Nephron (organoid): Measurements from ENCODE around the gene SYNPO2.

Source experiments
- H3K27ac Mint-ChIP-seq, 3 experiments: 2 replicates each; pipeline ENCODE4 v1.8.0; 2020; ENCODE audit warnings: mixed read lengths in 3 of 3, mild to moderate bottlenecking in 2 of 3, moderate library complexity in 1 of 3
- H3K27me3 Mint-ChIP-seq: 2 replicates; pipeline ENCODE4 v1.8.0; 2021; ENCODE audit warnings: low read depth, mild to moderate bottlenecking, moderate library complexity, mixed read lengths
- H3K36me3 Mint-ChIP-seq: 2 replicates; pipeline ENCODE4 v1.8.0; 2020; ENCODE audit warnings: low read depth, mixed read lengths
- H3K4me1 Mint-ChIP-seq: 2 replicates; pipeline ENCODE4 v1.8.0; 2020; ENCODE audit warnings: mixed read lengths
- H3K4me3 Mint-ChIP-seq, 3 experiments: 2 replicates each; pipeline ENCODE4 v1.8.0; 2020; ENCODE audit warnings: mild to moderate bottlenecking in 3 of 3, mixed read lengths in 3 of 3, moderate library complexity in 2 of 3
- H3K9me3 Mint-ChIP-seq: 2 replicates; pipeline ENCODE4 v1.8.0; 2020; ENCODE audit warnings: mixed read lengths
- CTCF ChIP-seq, 3 experiments: fragments of 200-600 bp; sonication (generic); IDR thresholded peaks; one replicate each; pipeline ENCODE4 v1.5.0; 2021; ENCODE audit warnings: antibody characterized with exemption in 3 of 3; ENCODE audit not compliant: unreplicated experiment in 3 of 3

SYNPO2 gene

GRCh38 chr4:118916691-118917289, 28.1 kb downstream of the SYNPO2 start:
- Mint-ChIP-seq H3K27ac (no peak overlapping the region), H3K36me3 (no peaks in the 10 kb centered on the region), H3K4me1 (peaks cover 29% of the 10 kb centered on the region), H3K27me3 (no peaks in the 10 kb centered on the region), H3K4me3 (no peak overlapping the region), H3K9me3 (no peaks in the 10 kb centered on the region)
- no peak for TF ChIP-seq CTCF (IDR thresholded peaks at IDR 0.05; ENCODE audit: unreplicated experiment in 3 of 3)

GRCh38 chr4:118917582-118917981, 28.9 kb downstream of the SYNPO2 start:
- Mint-ChIP-seq H3K36me3 (no peaks in the 10 kb centered on the region), H3K4me3 (no peak overlapping the region), H3K27ac (peak overlapping the region in 2 of 3 experiments; percentile 82 to 86), H3K27me3 (no peaks in the 10 kb centered on the region), H3K4me1 (peaks cover 31% of the 10 kb centered on the region), H3K9me3 (no peaks in the 10 kb centered on the region)
- TF ChIP-seq CTCF (IDR thresholded peaks at IDR 0.05; ENCODE audit: unreplicated experiment in 3 of 3), result no peak

GRCh38 chr4:118918388-118918787, 29.7 kb downstream of the SYNPO2 start:
- Mint-ChIP-seq H3K9me3 (no peaks in the 10 kb centered on the region), H3K36me3 (no peaks in the 10 kb centered on the region), H3K27ac (peak overlapping the region in 2 of 3 experiments; percentile 86 to 97), H3K4me1 (peaks cover 31% of the 10 kb centered on the region), H3K4me3 (peak overlapping the region in 1 of 3 experiments; percentile 52), H3K27me3 (no peaks in the 10 kb centered on the region)
- TF ChIP-seq CTCF (IDR thresholded peaks at IDR 0.05; ENCODE audit: unreplicated experiment in 3 of 3), result no peak

- no peak for TF ChIP-seq CTCF (IDR thresholded peaks at IDR 0.05; ENCODE audit: unreplicated experiment in 3 of 3)
- peaks cover 31% of the 10 kb centered on the region for H3K4me1 Mint-ChIP-seq
- H3K36me3 Mint-ChIP-seq, result no peaks in the 10 kb centered on the region
- H3K27me3 Mint-ChIP-seq, result no peaks in the 10 kb centered on the region
- peak overlapping the region in 2 of 3 experiments; percentile 82 to 86 for H3K27ac Mint-ChIP-seq
- H3K9me3 Mint-ChIP-seq, result no peaks in the 10 kb centered on the region
- H3K4me3 Mint-ChIP-seq, result no peak overlapping the region
These were observed 31.6 kb downstream of the SYNPO2 start for GRCh38 chr4:118920247-118920646.

GRCh38 chr4:118921786-118922185, 33.1 kb downstream of the SYNPO2 start:
- H3K27ac Mint-ChIP-seq, result peak overlapping the region; percentile 61 to 86 (median 81)
- no peak for TF ChIP-seq CTCF (IDR thresholded peaks at IDR 0.05; ENCODE audit: unreplicated experiment in 3 of 3)
- peaks cover 42% of the 10 kb centered on the region for H3K4me1 Mint-ChIP-seq
- H3K27me3 Mint-ChIP-seq, result no peaks in the 10 kb centered on the region
- H3K36me3 Mint-ChIP-seq, result no peaks in the 10 kb centered on the region
- H3K9me3 Mint-ChIP-seq, result no peaks in the 10 kb centered on the region
- H3K4me3 Mint-ChIP-seq, result no peak overlapping the region

GRCh38 chr4:118923891-118924290, 35.2 kb downstream of the SYNPO2 start:
- Mint-ChIP-seq H3K4me3 (no peak overlapping the region), H3K9me3 (no peaks in the 10 kb centered on the region), H3K36me3 (no peaks in the 10 kb centered on the region), H3K4me1 (peaks cover 58% of the 10 kb centered on the region), H3K27ac (peak overlapping the region in 1 of 3 experiments; percentile 23), H3K27me3 (no peaks in the 10 kb centered on the region)
- TF ChIP-seq CTCF (IDR thresholded peaks at IDR 0.05; ENCODE audit: unreplicated experiment in 3 of 3), result no peak
